SK-N-SH treated with all-trans-retinoic acid at 6 μM for 48 hours (cell line): Measurements from ENCODE around the gene SLC6A16.

Experiments used
- ATAC-seq: fragments of 200-7000 bp; cut with Tn5 transposase; 3 replicates; pipeline ENCODE4 v1.9.1; 2020; ENCODE audit warnings: mild to moderate bottlenecking, moderate library complexity
- ARNTL ChIP-seq: fragments of 450-650 bp; formaldehyde crosslinking; IDR thresholded peaks from 2 replicates; pipeline ENCODE4 v1.5.0; 2020; ENCODE audit warnings: low read depth, mild to moderate bottlenecking, moderate library complexity, borderline replicate concordance
- BACH2 ChIP-seq: fragments of 250-450 bp; sonication (Bioruptor Pico); IDR thresholded peaks from 2 replicates; pipeline ENCODE4 v1.9.0; 2021; ENCODE audit warnings: mild to moderate bottlenecking, borderline replicate concordance
- CSDC2 ChIP-seq: fragments of 250-450 bp; sonication (Bioruptor Pico); IDR thresholded peaks from 2 replicates; pipeline ENCODE4 v1.5.0; 2020; ENCODE audit warnings: mild to moderate bottlenecking, moderate library complexity
- ESRRG ChIP-seq: fragments of 250-450 bp; sonication (Bioruptor Pico); IDR thresholded peaks from 2 replicates; pipeline ENCODE4 v1.6.1; 2021; ENCODE audit warnings: mild to moderate bottlenecking
- GLIS3 ChIP-seq: fragments of 250-450 bp; sonication (Bioruptor Pico); IDR thresholded peaks from 2 replicates; pipeline ENCODE4 v1.5.0; 2020; ENCODE audit warnings: mild to moderate bottlenecking, moderate library complexity
- ISL1 ChIP-seq: fragments of 250-450 bp; sonication (Bioruptor Pico); IDR thresholded peaks from 2 replicates; pipeline ENCODE4 v2.1.2; 2022; ENCODE audit warnings: mild to moderate bottlenecking, moderate library complexity
- OSR1 ChIP-seq: fragments of 250-450 bp; sonication (Bioruptor Pico); IDR thresholded peaks from 2 replicates; pipeline ENCODE4 v1.8.0; 2022; ENCODE audit warnings: moderate library complexity, mild to moderate bottlenecking, inconsistent platforms
- POU6F1 ChIP-seq: fragments of 250-450 bp; sonication (Bioruptor Pico); IDR thresholded peaks from 2 replicates; pipeline ENCODE4 v1.8.0; 2021; ENCODE audit warnings: low read depth, mild to moderate bottlenecking, moderate library complexity, borderline replicate concordance
- PPARA ChIP-seq: fragments of 250-450 bp; sonication (Bioruptor Pico); IDR thresholded peaks from 2 replicates; pipeline ENCODE4 v1.5.0; 2020; ENCODE audit warnings: mild to moderate bottlenecking, borderline replicate concordance
- RARB ChIP-seq: fragments of 250-450 bp; sonication (Bioruptor Pico); IDR thresholded peaks from 2 replicates; pipeline ENCODE4 v1.8.0; 2021; ENCODE audit warnings: mild to moderate bottlenecking, moderate library complexity
- TCF4 ChIP-seq: fragments of 250-450 bp; sonication (Bioruptor Pico); IDR thresholded peaks from 2 replicates; pipeline ENCODE4 v1.8.0; 2021; ENCODE audit warnings: mild to moderate bottlenecking, moderate library complexity, borderline replicate concordance
- TOX ChIP-seq: fragments of 250-450 bp; sonication (Bioruptor Pico); IDR thresholded peaks from 2 replicates; pipeline ENCODE4 v1.8.0; 2021; ENCODE audit warnings: mild to moderate bottlenecking, moderate library complexity, borderline replicate concordance
- ZC3H10 ChIP-seq: fragments of 250-450 bp; sonication (Bioruptor Pico); IDR thresholded peaks from 2 replicates; pipeline ENCODE4 v1.5.1; 2021; ENCODE audit warnings: mild to moderate bottlenecking, moderate library complexity
- ZFP3 ChIP-seq: fragments of 250-450 bp; sonication (Bioruptor Pico); IDR thresholded peaks from 2 replicates; pipeline ENCODE4 v1.5.0; 2020; ENCODE audit warnings: mild to moderate bottlenecking, moderate library complexity
- ZFP30 ChIP-seq: fragments of 450-650 bp; formaldehyde crosslinking; IDR thresholded peaks from 2 replicates; pipeline ENCODE4 v1.5.0; 2022; ENCODE audit warnings: mild to moderate bottlenecking, moderate library complexity
- ZNF565 ChIP-seq: fragments of 450-650 bp; formaldehyde crosslinking; conservative IDR thresholded peaks from 2 replicates; pipeline ENCODE4 v1.5.0; 2020; ENCODE audit warnings: low read depth, mild to moderate bottlenecking, moderate library complexity
- ZNF70 ChIP-seq: fragments of 450-650 bp; formaldehyde crosslinking; IDR thresholded peaks from 2 replicates; pipeline ENCODE4 v1.5.0; 2020; ENCODE audit warnings: mild to moderate bottlenecking, moderate library complexity
- ZNF8 ChIP-seq: fragments of 450-650 bp; formaldehyde crosslinking; IDR thresholded peaks from 2 replicates; pipeline ENCODE4 v1.5.0; 2020; ENCODE audit warnings: mild to moderate bottlenecking, moderate library complexity
- TF ChIP-seq, protein P1 (sequence below): fragments of 250-450 bp; sonication (Bioruptor Pico); IDR thresholded peaks from 2 replicates; pipeline ENCODE4 v1.5.0; 2020; ENCODE audit warnings: mild to moderate bottlenecking, moderate library complexity
- TF ChIP-seq, protein P2 (sequence below): fragments of 250-450 bp; sonication (Bioruptor Pico); IDR thresholded peaks from 2 replicates; pipeline ENCODE4 v1.5.1; 2020; ENCODE audit warnings: low read depth, mild to moderate bottlenecking, moderate library complexity

SLC6A16 gene

GRCh38 chr19:49255674-49256073 is 69.3 kb downstream of the SLC6A16 start (continued):
- TF ChIP-seq BACH2 (no peak), GLIS3 (CRISPR knock-in tag) (no peak), TCF4 (CRISPR knock-in tag) (no peak), ESRRG (CRISPR knock-in tag) (no peak)

- TF ChIP-seq PPARA (CRISPR knock-in tag) (no peak), ZFP3 (CRISPR knock-in tag) (no peak), RARB (CRISPR knock-in tag) (no peak), CSDC2 (CRISPR knock-in tag) (no peak), ZNF565 (no peak), ZC3H10 (CRISPR knock-in tag) (no peak), ZNF8 (CRISPR knock-in tag) (no peak), GLIS3 (CRISPR knock-in tag) (no peak)
- TF ChIP-seq, all 23 proteins: peak for 0
- ATAC-seq, result no peak
These were observed 75.1 kb downstream of the SLC6A16 start for GRCh38 chr19:49249933-49250332.

- TF ChIP-seq POU6F1 (no peak), RARB (CRISPR knock-in tag) (no peak)
- ATAC-seq, result no peak
These were observed 77.3 kb downstream of the SLC6A16 start for GRCh38 chr19:49247676-49248075.

GRCh38 chr19:49244256-49244655 is 80.7 kb downstream of the SLC6A16 start:
- TF ChIP-seq CSDC2 (CRISPR knock-in tag) (no peak), RARB (CRISPR knock-in tag) (no peak), OSR1 (CRISPR knock-in tag) (no peak), TOX (CRISPR knock-in tag) (no peak), ZNF70 (no peak), GLIS3 (CRISPR knock-in tag) (no peak), ZC3H10 (CRISPR knock-in tag) (no peak), BACH2 (no peak), ZFP30 (CRISPR knock-in tag) (no peak), ARNTL (no peak), PPARA (CRISPR knock-in tag) (no peak)
- TF ChIP-seq, protein P1, sequence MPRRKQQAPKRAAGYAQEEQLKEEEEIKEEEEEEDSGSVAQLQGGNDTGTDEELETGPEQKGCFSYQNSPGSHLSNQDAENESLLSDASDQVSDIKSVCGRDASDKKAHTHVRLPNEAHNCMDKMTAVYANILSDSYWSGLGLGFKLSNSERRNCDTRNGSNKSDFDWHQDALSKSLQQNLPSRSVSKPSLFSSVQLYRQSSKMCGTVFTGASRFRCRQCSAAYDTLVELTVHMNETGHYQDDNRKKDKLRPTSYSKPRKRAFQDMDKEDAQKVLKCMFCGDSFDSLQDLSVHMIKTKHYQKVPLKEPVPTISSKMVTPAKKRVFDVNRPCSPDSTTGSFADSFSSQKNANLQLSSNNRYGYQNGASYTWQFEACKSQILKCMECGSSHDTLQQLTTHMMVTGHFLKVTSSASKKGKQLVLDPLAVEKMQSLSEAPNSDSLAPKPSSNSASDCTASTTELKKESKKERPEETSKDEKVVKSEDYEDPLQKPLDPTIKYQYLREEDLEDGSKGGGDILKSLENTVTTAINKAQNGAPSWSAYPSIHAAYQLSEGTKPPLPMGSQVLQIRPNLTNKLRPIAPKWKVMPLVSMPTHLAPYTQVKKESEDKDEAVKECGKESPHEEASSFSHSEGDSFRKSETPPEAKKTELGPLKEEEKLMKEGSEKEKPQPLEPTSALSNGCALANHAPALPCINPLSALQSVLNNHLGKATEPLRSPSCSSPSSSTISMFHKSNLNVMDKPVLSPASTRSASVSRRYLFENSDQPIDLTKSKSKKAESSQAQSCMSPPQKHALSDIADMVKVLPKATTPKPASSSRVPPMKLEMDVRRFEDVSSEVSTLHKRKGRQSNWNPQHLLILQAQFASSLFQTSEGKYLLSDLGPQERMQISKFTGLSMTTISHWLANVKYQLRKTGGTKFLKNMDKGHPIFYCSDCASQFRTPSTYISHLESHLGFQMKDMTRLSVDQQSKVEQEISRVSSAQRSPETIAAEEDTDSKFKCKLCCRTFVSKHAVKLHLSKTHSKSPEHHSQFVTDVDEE, result no peak
- no peak for ATAC-seq

GRCh38 chr19:49243726-49244125 is 81.3 kb downstream of the SLC6A16 start:
- no peak for ATAC-seq
- no peak for TF ChIP-seq GLIS3 (CRISPR knock-in tag)
- TF ChIP-seq, protein P1, result no peak
- TF ChIP-seq CSDC2 (CRISPR knock-in tag), result no peak
- no peak for TF ChIP-seq BACH2
- TF ChIP-seq TCF4 (CRISPR knock-in tag), result no peak
- no peak for TF ChIP-seq ISL1 (CRISPR knock-in tag)
- TF ChIP-seq ARNTL, result no peak
- TF ChIP-seq, protein P2, sequence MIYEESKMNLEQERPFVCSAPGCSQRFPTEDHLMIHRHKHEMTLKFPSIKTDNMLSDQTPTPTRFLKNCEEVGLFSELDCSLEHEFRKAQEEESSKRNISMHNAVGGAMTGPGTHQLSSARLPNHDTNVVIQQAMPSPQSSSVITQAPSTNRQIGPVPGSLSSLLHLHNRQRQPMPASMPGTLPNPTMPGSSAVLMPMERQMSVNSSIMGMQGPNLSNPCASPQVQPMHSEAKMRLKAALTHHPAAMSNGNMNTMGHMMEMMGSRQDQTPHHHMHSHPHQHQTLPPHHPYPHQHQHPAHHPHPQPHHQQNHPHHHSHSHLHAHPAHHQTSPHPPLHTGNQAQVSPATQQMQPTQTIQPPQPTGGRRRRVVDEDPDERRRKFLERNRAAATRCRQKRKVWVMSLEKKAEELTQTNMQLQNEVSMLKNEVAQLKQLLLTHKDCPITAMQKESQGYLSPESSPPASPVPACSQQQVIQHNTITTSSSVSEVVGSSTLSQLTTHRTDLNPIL (CRISPR knock-in tag), result no peak
- TF ChIP-seq, all 23 proteins: peak for 0
